Esophagus squamous epithelium (tissue), 5 donors: Measurements from ENCODE around the gene POLK. TPM values are rescaled to one million over a fixed set of nuclear protein-coding genes. Genes with fewer than 3 reads are reported as not detected.

Experiments
- DNase-seq: peaks from one replicate; lab custom pipeline; 2025; lab: John Stamatoyannopoulos, UW
- H3K27ac ChIP-seq, 4 donors: fragments of 200-600 bp; sonication (generic); one replicate each; pipeline ENCODE4 v1.5.1; 2016 to 2019; ENCODE audit warnings: mild to moderate bottlenecking in 1 of 4
- H3K27me3 ChIP-seq, 4 donors: fragments of 200-600 bp; sonication (generic); 1 replicate in 3 of 4; 2 replicates in 1 of 4; pipeline versions ENCODE4 v1.5.1 to v1.6.0; 2017 to 2021; ENCODE audit warnings: antibody characterized with exemption in 1 of 4
- H3K36me3 ChIP-seq, 3 donors: fragments of 200-600 bp; sonication (generic); one replicate each; pipeline ENCODE4 v1.5.1; 2016 to 2019
- H3K4me1 ChIP-seq, 3 donors: fragments of 200-600 bp; sonication (generic); one replicate each; pipeline ENCODE4 v1.5.1; 2017 to 2019
- H3K4me3 ChIP-seq, 4 donors: fragments of 200-600 bp; sonication (generic); 1 replicate in 3 of 4; 2 replicates in 1 of 4; pipeline ENCODE4 v1.5.1; 2016 to 2019; ENCODE audit warnings: mild to moderate bottlenecking in 2 of 4, moderate library complexity in 1 of 4
- H3K9me3 ChIP-seq, 3 donors: fragments of 200-600 bp; sonication (generic); one replicate each; pipeline ENCODE4 v1.5.1; 2016 to 2019
- POLR2A ChIP-seq, 4 donors: fragments of 450-650 bp; IDR thresholded peaks; one replicate each; pipeline ENCODE4 v1.6.1; 2017; ENCODE audit warnings: antibody characterized with exemption in 4 of 4, mild to moderate bottlenecking in 4 of 4, moderate library complexity in 3 of 4
- WGBS, 2 donors: methylation state at CpG; one replicate each; pipeline ENCODE4 v1.1.5; 2018; 5-methylcytosine and 5-hydroxymethylcytosine counted together
- intact Hi-C: fragments of 100-400 bp; cut with DNase I; formaldehyde crosslinking; loops from one replicate; pipeline ENCODE4 v1.15.0; 2022
- total RNA-seq, 4 donors: library from RNA; depleted of rRNA; stranded (reverse); fragments of >200 nt; gene quantifications; one replicate each; pipeline ENCODE4 v1.1.0, GENCODE V29; 2016
- TF ChIP-seq, protein P1 (sequence below), 6 experiments: fragments of 450-650 bp in 4 of 6; fragments of 200-600 bp in 2 of 6; sonication (generic) in 2 of 6; IDR thresholded peaks; one replicate each; pipeline ENCODE4 v1.5.1; 2016 to 2019; ENCODE audit warnings: antibody characterized with exemption in 6 of 6, mild to moderate bottlenecking in 4 of 6, moderate library complexity in 4 of 6
- donor health status: DM: yes; HTN: yes; CAD: no.

Gene POLK
- total RNA-seq, 4 donors from 2014 or later: 8.6 to 27.5 (median 14.1) TPM

DNA sequence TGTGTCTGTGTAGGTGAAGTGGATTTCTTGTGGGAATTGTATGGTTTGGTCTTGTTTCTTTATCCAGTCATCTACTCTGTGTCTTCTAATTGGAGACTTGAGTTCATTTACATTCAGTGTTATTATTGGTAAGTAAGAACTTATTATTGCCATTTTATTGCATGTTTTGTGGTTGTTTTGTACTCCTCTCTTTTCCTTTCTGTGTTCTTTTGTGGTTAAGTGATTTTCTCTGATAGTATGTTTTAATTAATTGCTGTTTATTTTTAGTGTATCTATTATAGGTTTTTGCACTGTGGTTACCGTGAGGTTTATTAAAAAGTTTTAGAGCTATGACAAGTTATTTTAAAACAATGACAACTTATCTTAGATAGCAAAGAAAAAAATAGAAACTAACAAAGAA is 8.1 kb downstream of the POLK start:
- intact Hi-C loops: no loop called here
- Histone ChIP-seq H3K36me3 (peaks cover 0 to 13% (median 0%) of the 10 kb centered on the region in 3 donors), H3K4me3 (no peak overlapping the region), H3K27ac (no peak overlapping the region), H3K9me3 (peaks cover 0 to 21% (median 7%) of the 10 kb centered on the region in 3 donors), H3K27me3 (no peaks in the 10 kb centered on the region), H3K4me1 (peaks cover 0 to 12% (median 0%) of the 10 kb centered on the region in 3 donors)
- WGBS, 2 donors: 73 to 74% methylated on average over 1 of the region's 1 CpG
- no peak for DNase-seq
- TF ChIP-seq, protein P1, sequence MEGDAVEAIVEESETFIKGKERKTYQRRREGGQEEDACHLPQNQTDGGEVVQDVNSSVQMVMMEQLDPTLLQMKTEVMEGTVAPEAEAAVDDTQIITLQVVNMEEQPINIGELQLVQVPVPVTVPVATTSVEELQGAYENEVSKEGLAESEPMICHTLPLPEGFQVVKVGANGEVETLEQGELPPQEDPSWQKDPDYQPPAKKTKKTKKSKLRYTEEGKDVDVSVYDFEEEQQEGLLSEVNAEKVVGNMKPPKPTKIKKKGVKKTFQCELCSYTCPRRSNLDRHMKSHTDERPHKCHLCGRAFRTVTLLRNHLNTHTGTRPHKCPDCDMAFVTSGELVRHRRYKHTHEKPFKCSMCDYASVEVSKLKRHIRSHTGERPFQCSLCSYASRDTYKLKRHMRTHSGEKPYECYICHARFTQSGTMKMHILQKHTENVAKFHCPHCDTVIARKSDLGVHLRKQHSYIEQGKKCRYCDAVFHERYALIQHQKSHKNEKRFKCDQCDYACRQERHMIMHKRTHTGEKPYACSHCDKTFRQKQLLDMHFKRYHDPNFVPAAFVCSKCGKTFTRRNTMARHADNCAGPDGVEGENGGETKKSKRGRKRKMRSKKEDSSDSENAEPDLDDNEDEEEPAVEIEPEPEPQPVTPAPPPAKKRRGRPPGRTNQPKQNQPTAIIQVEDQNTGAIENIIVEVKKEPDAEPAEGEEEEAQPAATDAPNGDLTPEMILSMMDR (IDR thresholded peaks at IDR 0.05): no peak
- TF ChIP-seq POLR2A (IDR thresholded peaks at IDR 0.05): no peak

DNA sequence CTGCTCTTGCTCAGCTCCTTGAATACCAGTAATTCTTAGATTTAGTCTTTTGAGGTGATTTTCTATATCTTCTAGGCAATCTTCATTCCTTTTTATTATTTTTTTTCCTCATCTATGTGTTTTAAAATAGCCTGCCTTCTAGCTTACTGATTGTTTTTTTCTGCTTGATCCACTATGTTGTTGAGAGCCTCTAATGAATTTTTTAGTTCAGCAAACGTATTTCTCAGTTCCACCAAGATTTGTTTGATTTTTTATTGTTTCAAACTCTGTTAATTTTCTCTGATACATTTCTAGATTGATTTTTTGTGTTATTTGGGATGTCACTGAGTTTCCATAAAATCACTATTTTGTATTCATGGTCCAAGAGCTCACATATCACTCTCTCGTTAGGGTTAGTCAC is 9.5 kb downstream of the POLK start:
- Histone ChIP-seq H3K27ac (no peak overlapping the region), H3K9me3 (peaks cover 0 to 21% (median 7%) of the 10 kb centered on the region in 3 donors), H3K4me1 (peaks cover 0 to 8% (median 0%) of the 10 kb centered on the region in 3 donors), H3K4me3 (no peak overlapping the region), H3K36me3 (peaks cover 0 to 13% (median 0%) of the 10 kb centered on the region in 3 donors), H3K27me3 (no peaks in the 10 kb centered on the region)
- DNase-seq: no peak
- intact Hi-C loops: no loop called here
- WGBS, 2 donors: 88 to 91% methylated on average over 2 of the region's 2 CpGs
- no peak for TF ChIP-seq POLR2A (IDR thresholded peaks at IDR 0.05)
- TF ChIP-seq, protein P1 (IDR thresholded peaks at IDR 0.05): no peak

DNA sequence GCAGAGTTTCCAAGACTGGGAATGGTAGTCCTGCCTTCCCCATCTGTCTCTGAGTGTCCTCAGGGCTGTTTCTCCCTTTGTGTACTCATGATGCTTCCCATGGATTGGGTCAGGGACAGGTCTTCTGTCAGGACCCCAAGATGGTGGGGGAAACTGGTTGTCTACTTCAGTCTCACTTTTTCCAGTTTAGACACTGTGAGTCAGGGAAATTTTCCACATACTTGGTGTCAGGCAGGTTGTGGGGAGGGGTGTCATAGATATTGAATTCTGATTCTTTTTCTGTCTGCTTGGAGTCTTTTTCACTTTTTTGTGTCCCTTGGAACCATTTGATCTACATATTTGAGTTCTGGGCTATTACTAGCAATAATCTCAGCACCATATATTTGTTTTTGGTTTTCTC is 10.3 kb downstream of the POLK start:
- Histone ChIP-seq H3K4me1 (peaks cover 0 to 8% (median 0%) of the 10 kb centered on the region in 3 donors), H3K27me3 (no peaks in the 10 kb centered on the region), H3K9me3 (peaks cover 0 to 21% (median 7%) of the 10 kb centered on the region in 3 donors), H3K4me3 (no peak overlapping the region), H3K27ac (no peak overlapping the region), H3K36me3 (peaks cover 0 to 13% (median 0%) of the 10 kb centered on the region in 3 donors)
- intact Hi-C loops: no loop called here
- no peak for TF ChIP-seq POLR2A (IDR thresholded peaks at IDR 0.05)
- TF ChIP-seq, protein P1 (IDR thresholded peaks at IDR 0.05): no peak
- no peak for DNase-seq

DNA sequence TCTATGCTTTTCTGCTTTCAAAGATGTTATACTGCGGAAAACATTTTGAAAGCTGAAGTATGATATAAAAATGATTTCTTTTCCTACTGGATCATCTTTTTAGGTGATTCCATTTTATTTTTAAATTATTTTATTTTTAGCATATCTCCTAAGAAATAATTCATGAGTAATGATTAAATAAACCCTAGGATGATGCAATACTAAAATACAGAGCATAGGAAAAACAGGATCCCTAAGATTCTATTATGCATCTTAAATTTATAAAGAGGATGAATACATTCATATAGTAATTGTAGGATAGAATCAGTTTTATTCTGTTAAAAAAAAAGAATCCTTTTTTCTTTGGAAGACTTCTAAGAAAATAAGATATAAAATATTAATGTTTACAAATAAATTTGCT is 10.9 kb downstream of the POLK start:
- TF ChIP-seq POLR2A (IDR thresholded peaks at IDR 0.05): no peak
- TF ChIP-seq, protein P1 (IDR thresholded peaks at IDR 0.05): no peak
- intact Hi-C loops: no loop called here
- no peaks in the 10 kb centered on the region for H3K27me3 ChIP-seq
- peaks cover 0 to 13% (median 0%) of the 10 kb centered on the region in 3 donors for H3K36me3 ChIP-seq
- no peak overlapping the region for H3K4me3 ChIP-seq
- H3K4me1 ChIP-seq: peaks cover 0 to 8% (median 0%) of the 10 kb centered on the region in 3 donors
- 97 to 100% methylated on average over 1 of the region's 1 CpG for WGBS, 2 donors
- peaks cover 0 to 21% (median 7%) of the 10 kb centered on the region in 3 donors for H3K9me3 ChIP-seq
- DNase-seq: no peak
- H3K27ac ChIP-seq: no peak overlapping the region

DNA sequence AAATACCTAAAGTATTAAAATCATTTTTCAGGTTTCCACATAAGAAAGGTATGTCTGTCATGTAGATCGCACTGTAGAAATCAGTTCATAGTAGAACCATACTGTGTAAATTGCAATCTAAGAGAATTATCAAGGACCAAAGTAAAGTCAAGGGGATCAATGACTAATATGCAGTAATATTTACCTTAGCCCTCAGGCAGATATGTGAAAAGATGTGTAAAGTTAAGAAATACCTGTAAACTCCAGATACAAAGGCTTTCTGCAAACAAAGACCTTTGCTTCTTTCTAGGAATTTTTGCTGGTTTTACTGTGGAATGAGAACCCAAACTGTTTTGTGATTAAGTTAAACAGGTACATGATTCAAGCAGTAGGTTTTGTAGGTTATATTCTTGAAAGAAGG is 11.6 kb downstream of the POLK start:
- WGBS, 2 donors: 67 to 77% methylated on average over 1 of the region's 1 CpG
- intact Hi-C loops: no loop called here
- no peaks in the 10 kb centered on the region for H3K27me3 ChIP-seq
- TF ChIP-seq, protein P1 (IDR thresholded peaks at IDR 0.05): no peak
- no peak for TF ChIP-seq POLR2A (IDR thresholded peaks at IDR 0.05)
- no peak for DNase-seq
- no peak overlapping the region for H3K4me3 ChIP-seq
- H3K27ac ChIP-seq: no peak overlapping the region
- peaks cover 0 to 13% (median 0%) of the 10 kb centered on the region in 3 donors for H3K36me3 ChIP-seq
- H3K4me1 ChIP-seq: peaks cover 0 to 8% (median 0%) of the 10 kb centered on the region in 3 donors
- H3K9me3 ChIP-seq: peaks cover 0 to 21% (median 7%) of the 10 kb centered on the region in 3 donors
